Measurements from ENCODE around the gene QRFP.

QRFP gene

DNA sequence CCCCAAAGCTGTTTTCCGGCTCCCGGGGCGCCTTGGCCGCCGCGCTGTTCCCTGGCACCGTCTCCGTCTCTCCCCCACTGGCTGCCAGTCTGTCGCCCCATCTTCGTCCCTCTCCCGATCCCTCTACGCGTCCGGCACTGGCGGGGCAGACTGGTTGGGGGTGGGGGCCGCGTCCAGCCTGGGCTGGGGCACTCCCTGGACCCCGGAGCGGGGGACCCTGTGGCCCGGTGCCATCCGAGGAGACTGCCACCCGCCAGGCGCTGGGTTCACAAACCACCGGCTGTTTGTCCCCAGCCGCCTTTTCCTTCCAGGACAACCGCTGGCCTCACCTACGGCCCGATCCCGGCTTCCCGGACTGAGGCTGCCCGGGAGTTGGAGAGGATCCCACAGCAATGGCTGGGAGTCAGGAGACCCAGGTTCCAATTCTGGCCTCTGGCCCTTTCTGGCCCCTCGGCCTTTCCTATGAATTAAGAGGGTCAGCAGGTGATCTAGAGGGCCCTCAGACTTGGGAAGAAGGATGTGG is 43.5 kb upstream of the QRFP start:
- Histone ChIP-seq H2BK120ac (ENCODE audit: low read depth, low read length) (no peak overlapping the region), H3K4ac (ENCODE audit: low read length) (no peak overlapping the region), H3K14ac (ENCODE audit: low read length) (peak overlapping the region; percentile 63), H3K79me1 (ENCODE audit: low read depth, low read length) (no peaks in the 10 kb centered on the region), H3K9ac (ENCODE audit: low read depth, low read length, poor library complexity) (no peak overlapping the region), H3K23ac (ENCODE audit: low read depth, low read length, poor library complexity) (peak overlapping the region; percentile 100), H2AFZ (ENCODE audit: low read length) (peak overlapping the region; percentile 89), H3K9me3 (replicated peaks in 1 of 2; ENCODE audit: control insufficient read depth in 2 of 2, insufficient read depth in 1 of 2, low read depth in 1 of 2, low read length in 2 of 2) (peaks cover 0 to 3% of the 10 kb centered on the region in 2 donors), H2AK5ac (ENCODE audit: low read depth, low read length) (peak overlapping the region; percentile 87), H3K4me2 (ENCODE audit: insufficient read depth, low read length, poor library complexity, severe bottlenecking) (peak overlapping the region; percentile 92), H3K27ac (replicated peaks; ENCODE audit: low read length) (no peak overlapping the region), H3K27me3 (ENCODE audit: control insufficient read depth in 3 of 3, insufficient read depth in 3 of 3, low read depth in 1 of 3, low read length in 3 of 3) (peaks cover 21 to 74% (median 49%) of the 10 kb centered on the region in 3 experiments), H3K4me3 (ENCODE audit: low read length in 2 of 2) (no peak overlapping the region), H4K8ac (ENCODE audit: low read depth, low read length) (no peak overlapping the region), H2BK15ac (ENCODE audit: low read length) (no peak overlapping the region), H2BK5ac (ENCODE audit: low read length) (no peak overlapping the region), H3K4me1 (ENCODE audit: control insufficient read depth in 2 of 2, insufficient read depth in 1 of 2, low read depth in 1 of 2, low read length in 2 of 2) (peaks cover 17% of the 10 kb centered on the region in 2 donors), H4K91ac (ENCODE audit: low read depth, low read length, poor library complexity) (no peak overlapping the region), H3K18ac (ENCODE audit: low read length) (peak overlapping the region; percentile 22), H2BK12ac (ENCODE audit: low read length) (no peak overlapping the region), H3K36me3 (replicated peaks in 1 of 2; ENCODE audit: control insufficient read depth in 2 of 2, insufficient read depth in 2 of 2, low read length in 2 of 2) (no peaks in the 10 kb centered on the region)
- no CpG with 5 or more reads among the region's 32 CpGs for WGBS, 2 donors (ENCODE audit: extremely low coverage in 2 of 2, insufficient read length in 2 of 2, insufficient replicate concordance in 1 of 2)
- DNase-seq (ENCODE audit: low spot score): no peak

DNA sequence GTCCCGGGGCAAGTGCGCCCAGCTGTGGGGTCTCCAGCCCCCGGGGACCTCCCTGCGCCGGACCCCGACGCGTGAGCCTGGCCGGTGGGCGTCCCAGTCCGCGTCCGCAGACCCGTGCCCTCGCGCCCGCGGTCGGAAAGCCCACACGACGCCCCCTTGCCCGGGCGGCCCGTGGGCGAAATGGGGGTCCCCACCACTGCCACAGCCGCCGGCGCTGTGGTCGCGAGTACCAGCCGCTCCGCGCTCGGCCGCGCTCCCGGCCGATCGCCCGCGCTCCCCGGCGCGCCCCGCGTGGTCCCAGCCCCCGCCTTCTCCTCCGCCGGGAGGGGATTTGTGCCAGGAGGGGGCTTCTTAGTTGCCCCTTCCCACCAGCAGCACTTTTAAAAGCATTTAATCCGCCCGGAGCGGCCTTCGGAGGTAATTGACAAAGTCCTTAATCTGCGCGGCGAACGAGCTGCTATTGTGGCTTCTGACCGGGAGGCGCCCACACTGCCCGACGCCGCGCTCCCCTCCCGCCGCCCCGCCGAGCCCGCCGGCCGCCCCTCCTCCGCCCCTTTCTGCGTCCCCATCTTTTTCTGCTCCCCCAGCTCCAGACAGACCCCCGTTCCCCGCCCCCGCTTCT is 42.9 kb upstream of the QRFP start:
- Histone ChIP-seq H2BK120ac (ENCODE audit: low read depth, low read length) (no peak overlapping the region), H3K27me3 (ENCODE audit: control insufficient read depth in 3 of 3, insufficient read depth in 3 of 3, low read depth in 1 of 3, low read length in 3 of 3) (peaks cover 21 to 68% (median 49%) of the 10 kb centered on the region in 3 experiments), H3K9me3 (replicated peaks in 1 of 2; ENCODE audit: control insufficient read depth in 2 of 2, insufficient read depth in 1 of 2, low read depth in 1 of 2, low read length in 2 of 2) (peaks cover 0 to 3% of the 10 kb centered on the region in 2 donors), H2AFZ (ENCODE audit: low read length) (peak overlapping the region; percentile 89), H3K4ac (ENCODE audit: low read length) (no peak overlapping the region), H3K18ac (ENCODE audit: low read length) (peak overlapping the region; percentile 78), H3K14ac (ENCODE audit: low read length) (no peak overlapping the region), H4K91ac (ENCODE audit: low read depth, low read length, poor library complexity) (no peak overlapping the region), H2BK12ac (ENCODE audit: low read length) (no peak overlapping the region), H3K4me3 (ENCODE audit: low read length in 2 of 2) (peak overlapping the region; percentile 46 to 82), H3K4me1 (ENCODE audit: control insufficient read depth in 2 of 2, insufficient read depth in 1 of 2, low read depth in 1 of 2, low read length in 2 of 2) (peaks cover 17% of the 10 kb centered on the region in 2 donors), H2BK15ac (ENCODE audit: low read length) (peak overlapping the region; percentile 41), H4K8ac (ENCODE audit: low read depth, low read length) (no peak overlapping the region), H3K36me3 (replicated peaks in 1 of 2; ENCODE audit: control insufficient read depth in 2 of 2, insufficient read depth in 2 of 2, low read length in 2 of 2) (no peaks in the 10 kb centered on the region), H2BK5ac (ENCODE audit: low read length) (no peak overlapping the region), H3K9ac (ENCODE audit: low read depth, low read length, poor library complexity) (no peak overlapping the region), H3K27ac (replicated peaks; ENCODE audit: low read length) (no peak overlapping the region), H3K23ac (ENCODE audit: low read depth, low read length, poor library complexity) (peak overlapping the region; percentile 100), H2AK5ac (ENCODE audit: low read depth, low read length) (peak overlapping the region; percentile 87), H3K4me2 (ENCODE audit: insufficient read depth, low read length, poor library complexity, severe bottlenecking) (peak overlapping the region; percentile 92), H3K79me1 (ENCODE audit: low read depth, low read length) (no peaks in the 10 kb centered on the region)
- no peak for DNase-seq (ENCODE audit: low spot score)
- WGBS, 2 donors (ENCODE audit: extremely low coverage in 2 of 2, insufficient read length in 2 of 2, insufficient replicate concordance in 1 of 2): no CpG with 5 or more reads among the region's 75 CpGs

DNA sequence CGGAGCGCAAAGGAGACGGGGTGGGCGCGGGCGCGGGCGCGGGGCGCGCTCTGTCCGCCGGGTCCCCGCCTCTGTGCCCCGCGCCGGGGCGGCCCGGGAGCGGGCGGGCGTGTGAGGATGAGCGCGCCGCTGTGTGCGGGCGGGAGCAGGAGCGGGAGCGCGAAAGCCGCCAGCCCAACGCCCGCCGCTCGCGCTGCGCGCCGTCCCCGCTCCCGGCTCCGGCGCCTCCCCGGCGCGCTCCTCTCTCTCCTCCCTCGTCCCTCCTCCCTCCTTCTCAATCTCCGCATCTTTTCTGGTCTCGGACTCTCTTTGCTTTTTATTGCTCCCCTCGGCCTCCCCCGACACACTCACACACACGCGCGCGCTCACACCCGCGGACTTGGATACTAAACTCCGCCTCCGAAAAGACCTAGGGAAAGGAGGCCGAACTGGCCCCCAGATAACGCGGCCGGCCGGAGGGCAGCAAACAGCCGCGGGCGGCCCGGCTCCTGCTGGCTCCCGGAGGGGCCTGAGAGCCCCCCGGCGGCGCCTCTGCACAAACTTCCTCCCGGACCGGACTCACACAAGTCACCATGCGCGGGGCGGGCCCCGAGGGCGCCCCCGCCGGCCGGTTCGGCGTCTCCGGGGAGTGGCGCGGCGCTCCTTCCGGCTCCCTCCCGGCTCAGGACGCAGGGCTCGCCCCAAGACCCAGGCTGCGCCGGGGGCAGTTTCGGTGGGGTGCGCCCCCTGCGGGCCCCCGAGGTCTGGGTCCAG is 42.2 kb upstream of the QRFP start, which contains the start of gene FIBCD1:
Gene FIBCD1 (minus strand): TSS at position 596 of the 753 bp plus-strand sequence. CDS start 640 bp downstream, outside the sequence.
- H4K91ac ChIP-seq (ENCODE audit: low read depth, low read length, poor library complexity): no peak within 1 kb of the TSS
- H3K23ac ChIP-seq (ENCODE audit: low read depth, low read length, poor library complexity): peak within 1 kb of the TSS; percentile 100
- H2BK120ac ChIP-seq (ENCODE audit: low read depth, low read length): no peak within 1 kb of the TSS
- no peaks in the 10 kb centered on the region for H3K79me1 ChIP-seq (ENCODE audit: low read depth, low read length)
- H3K4ac ChIP-seq (ENCODE audit: low read length): no peak within 1 kb of the TSS
- no peak within 1 kb of the TSS for H3K14ac ChIP-seq (ENCODE audit: low read length)
- peak within 1 kb of the TSS; percentile 87 for H2AK5ac ChIP-seq (ENCODE audit: low read depth, low read length)
- H3K4me1 ChIP-seq (ENCODE audit: control insufficient read depth in 2 of 2, insufficient read depth in 1 of 2, low read depth in 1 of 2, low read length in 2 of 2): peaks cover 17% of the 10 kb centered on the region in 2 donors
- H3K4me3 ChIP-seq (ENCODE audit: low read length in 2 of 2): peak within 1 kb of the TSS; percentile 46 to 82
- H3K27ac ChIP-seq (replicated peaks; ENCODE audit: low read length): no peak within 1 kb of the TSS
- WGBS, 2 donors (ENCODE audit: extremely low coverage in 2 of 2, insufficient read length in 2 of 2, insufficient replicate concordance in 1 of 2): no CpG with 5 or more reads among the region's 98 CpGs
- no peak within 1 kb of the TSS for H4K8ac ChIP-seq (ENCODE audit: low read depth, low read length)
- peaks cover 0 to 3% of the 10 kb centered on the region in 2 donors for H3K9me3 ChIP-seq (replicated peaks in 1 of 2; ENCODE audit: control insufficient read depth in 2 of 2, insufficient read depth in 1 of 2, low read depth in 1 of 2, low read length in 2 of 2)
- H3K36me3 ChIP-seq (replicated peaks in 1 of 2; ENCODE audit: control insufficient read depth in 2 of 2, insufficient read depth in 2 of 2, low read length in 2 of 2): no peaks in the 10 kb centered on the region
- peak within 1 kb of the TSS; percentile 92 for H3K4me2 ChIP-seq (ENCODE audit: insufficient read depth, low read length, poor library complexity, severe bottlenecking)
- peak within 1 kb of the TSS; percentile 78 for H3K18ac ChIP-seq (ENCODE audit: low read length)
- no peak for DNase-seq (ENCODE audit: low spot score)
- H2BK15ac ChIP-seq (ENCODE audit: low read length): peak within 1 kb of the TSS; percentile 41
- H3K9ac ChIP-seq (ENCODE audit: low read depth, low read length, poor library complexity): peak within 1 kb of the TSS; percentile 54
- H3K27me3 ChIP-seq (ENCODE audit: control insufficient read depth in 3 of 3, insufficient read depth in 3 of 3, low read depth in 1 of 3, low read length in 3 of 3): peaks cover 21 to 67% (median 49%) of the 10 kb centered on the region in 3 experiments
- H2BK5ac ChIP-seq (ENCODE audit: low read length): peak within 1 kb of the TSS; percentile 66
- no peak within 1 kb of the TSS for H2BK12ac ChIP-seq (ENCODE audit: low read length)
- H2AFZ ChIP-seq (ENCODE audit: low read length): peak within 1 kb of the TSS; percentile 89

DNA sequence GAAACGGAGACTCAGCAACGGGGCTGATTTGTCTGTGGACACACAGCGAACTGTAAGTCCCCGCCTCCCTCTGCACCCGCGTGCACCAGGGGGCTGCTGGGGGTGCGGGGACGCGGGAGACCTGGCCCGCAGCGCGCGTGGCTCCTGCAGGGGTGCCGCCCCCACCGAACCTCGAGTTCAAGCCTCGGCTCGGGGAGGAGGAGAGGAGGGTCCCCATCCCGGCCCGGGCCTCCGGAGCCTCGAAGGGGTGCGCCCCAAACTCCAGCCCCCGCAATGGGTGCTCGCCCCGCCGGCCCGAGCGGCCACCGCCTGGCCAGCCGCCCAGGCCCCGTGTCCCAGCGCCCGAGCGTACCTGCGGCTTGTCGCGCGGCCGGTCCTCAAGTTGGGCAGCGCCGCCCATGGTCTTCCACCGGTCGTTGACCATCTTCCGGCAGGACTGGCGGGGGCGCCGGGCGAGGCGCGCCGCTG is 41.6 kb upstream of the QRFP start:
- Histone ChIP-seq H2AK5ac (ENCODE audit: low read depth, low read length) (no peak overlapping the region), H3K18ac (ENCODE audit: low read length) (peak overlapping the region; percentile 59), H3K79me1 (ENCODE audit: low read depth, low read length) (no peaks in the 10 kb centered on the region), H3K27ac (replicated peaks; ENCODE audit: low read length) (no peak overlapping the region), H3K4me1 (ENCODE audit: control insufficient read depth in 2 of 2, insufficient read depth in 1 of 2, low read depth in 1 of 2, low read length in 2 of 2) (peaks cover 17% of the 10 kb centered on the region in 2 donors), H3K36me3 (replicated peaks in 1 of 2; ENCODE audit: control insufficient read depth in 2 of 2, insufficient read depth in 2 of 2, low read length in 2 of 2) (no peaks in the 10 kb centered on the region), H3K4me3 (ENCODE audit: low read length in 2 of 2) (peak overlapping the region; percentile 46 to 82), H4K91ac (ENCODE audit: low read depth, low read length, poor library complexity) (no peak overlapping the region), H3K27me3 (ENCODE audit: control insufficient read depth in 3 of 3, insufficient read depth in 3 of 3, low read depth in 1 of 3, low read length in 3 of 3) (peaks cover 21 to 66% (median 49%) of the 10 kb centered on the region in 3 experiments), H3K9ac (ENCODE audit: low read depth, low read length, poor library complexity) (peak overlapping the region; percentile 54), H3K9me3 (replicated peaks in 1 of 2; ENCODE audit: control insufficient read depth in 2 of 2, insufficient read depth in 1 of 2, low read depth in 1 of 2, low read length in 2 of 2) (peaks cover 0 to 3% of the 10 kb centered on the region in 2 donors), H2BK12ac (ENCODE audit: low read length) (no peak overlapping the region), H4K8ac (ENCODE audit: low read depth, low read length) (no peak overlapping the region), H2BK120ac (ENCODE audit: low read depth, low read length) (no peak overlapping the region), H3K23ac (ENCODE audit: low read depth, low read length, poor library complexity) (peak overlapping the region; percentile 85), H3K14ac (ENCODE audit: low read length) (no peak overlapping the region), H3K4me2 (ENCODE audit: insufficient read depth, low read length, poor library complexity, severe bottlenecking) (peak overlapping the region; percentile 92), H2AFZ (ENCODE audit: low read length) (peak overlapping the region; percentile 89), H2BK15ac (ENCODE audit: low read length) (no peak overlapping the region), H2BK5ac (ENCODE audit: low read length) (no peak overlapping the region), H3K4ac (ENCODE audit: low read length) (no peak overlapping the region)
- DNase-seq (ENCODE audit: low spot score): no peak
- no CpG with 5 or more reads among the region's 52 CpGs for WGBS, 2 donors (ENCODE audit: extremely low coverage in 2 of 2, insufficient read length in 2 of 2, insufficient replicate concordance in 1 of 2)
